Naive thymus-derived CD4-positive, alpha-beta T cell (primary cell): ENCODE results near the gene MAP3K15. TPM values are rescaled to one million over a fixed set of nuclear protein-coding genes. Genes with fewer than 3 reads are reported as not detected.
"Not testable (repeated sequence)": the region's sequence is repeated elsewhere in the genome, so short reads cannot be mapped to it uniquely, and the experiment has no call there.

Experiments
- ATAC-seq: fragments of 150-1000 bp; cut with Tn5 transposase; 2 replicates; pipeline ENCODE4 v1.10.0; 2021; ENCODE audit warnings: mild to moderate bottlenecking, moderate library complexity
- CTCF ChIA-PET: fragments of 350-600 bp; sonication (Branson Sonifier 250); formaldehyde crosslinking; loops from one replicate; lab custom pipeline; 2021; ENCODE audit warnings: antibody characterized with exemption; lab: Charles Lee
- POLR2A ChIA-PET: fragments of 350-600 bp; sonication (Branson Sonifier 250); formaldehyde crosslinking; loops from one replicate; lab custom pipeline; 2021; ENCODE audit warnings: antibody characterized with exemption, inconsistent platforms; lab: Charles Lee
- DNase-seq, 9 donors: peaks; one replicate each; pipeline versions ENCODE4 v3.0.0 to v3.0.0-alpha.2; 2020 to 2022; ENCODE audit warnings: mixed read lengths in 1 of 9
- H3K27ac ChIP-seq: one replicate; pipeline ENCODE4 v1.7.0; 2013; ENCODE audit warnings: mild to moderate bottlenecking, low read depth, low read length, moderate library complexity
- H3K27me3 ChIP-seq, 2 donors: one replicate each; pipeline ENCODE4 v1.7.0; 2013; ENCODE audit warnings: low read length in 2 of 2, mild to moderate bottlenecking in 2 of 2, moderate library complexity in 2 of 2; ENCODE audit not compliant: control insufficient read depth in 2 of 2, insufficient read depth in 2 of 2
- H3K36me3 ChIP-seq, 3 experiments: 1 replicate in 2 of 3; 2 replicates in 1 of 3; pipeline ENCODE4 v1.7.0; 2013; ENCODE audit warnings: low read length in 3 of 3, mild to moderate bottlenecking in 3 of 3, moderate library complexity in 1 of 3; ENCODE audit not compliant: insufficient read depth in 3 of 3, control insufficient read depth in 2 of 3
- H3K4me1 ChIP-seq, 2 donors: one replicate each; pipeline ENCODE4 v1.7.0; 2013; ENCODE audit warnings: low read length in 2 of 2, mild to moderate bottlenecking in 2 of 2, moderate library complexity in 1 of 2; ENCODE audit not compliant: control insufficient read depth in 2 of 2, insufficient read depth in 2 of 2
- H3K4me3 ChIP-seq: 2 replicates; pipeline ENCODE4 v1.7.0; 2013; ENCODE audit warnings: mild to moderate bottlenecking, low read length
- H3K9me3 ChIP-seq, 3 experiments: 1 replicate in 2 of 3; 2 replicates in 1 of 3; pipeline ENCODE4 v1.7.0; 2013; ENCODE audit warnings: low read length in 3 of 3; ENCODE audit not compliant: control insufficient read depth in 2 of 3
- H3K27ac Mint-ChIP-seq, 9 donors: one replicate each; pipeline ENCODE4 v1.8.0; 2020 to 2022; ENCODE audit warnings: mixed read lengths in 9 of 9, mild to moderate bottlenecking in 8 of 9, moderate library complexity in 5 of 9, inconsistent platforms in 2 of 9
- H3K27me3 Mint-ChIP-seq, 5 donors: one replicate each; pipeline ENCODE4 v1.8.0; 2021 to 2022; ENCODE audit warnings: mixed read lengths in 5 of 5, mild to moderate bottlenecking in 1 of 5
- H3K36me3 Mint-ChIP-seq, 5 donors: one replicate each; pipeline ENCODE4 v1.8.0; 2020 to 2022; ENCODE audit warnings: mixed read lengths in 5 of 5, mild to moderate bottlenecking in 3 of 5, inconsistent platforms in 1 of 5
- H3K4me1 Mint-ChIP-seq, 7 donors: one replicate each; pipeline ENCODE4 v1.8.0; 2020 to 2022; ENCODE audit warnings: mixed read lengths in 7 of 7, mild to moderate bottlenecking in 3 of 7, inconsistent platforms in 1 of 7
- H3K4me3 Mint-ChIP-seq, 10 donors: one replicate each; pipeline ENCODE4 v1.8.0; 2020 to 2022; ENCODE audit warnings: mild to moderate bottlenecking in 10 of 10, mixed read lengths in 10 of 10, moderate library complexity in 6 of 10, inconsistent platforms in 2 of 10
- H3K9me3 Mint-ChIP-seq, 11 donors: one replicate each; pipeline ENCODE4 v1.8.0; 2020 to 2022; ENCODE audit warnings: mixed read lengths in 11 of 11, mild to moderate bottlenecking in 4 of 11, inconsistent platforms in 1 of 11, moderate library complexity in 1 of 11
- intact Hi-C, 2 donors: fragments of 100-400 bp; cut with micrococcal nuclease; formaldehyde crosslinking; loops; one replicate each; pipeline ENCODE4 v1.15.1; 2023
- polyA plus RNA-seq, 2 donors: library from polyadenylated mRNA; unstranded; fragments of 300-500 nt; fragmentation: Illumina TruSeq; gene quantifications; one replicate each; pipeline ENCODE4 v1.2.3, GENCODE V29; 2021
- total RNA-seq, 6 experiments: library from RNA in 5 of 6; stranded (reverse) in 5 of 6; gene quantifications; 1 replicate in 5 of 6; 2 replicates in 1 of 6; pipeline ENCODE4 v1.2.3 and lab custom pipeline; 2021 to 2026

The MAP3K15 gene
- total and polyA plus RNA-seq, 7 experiments from 2014 or later: 0.04 to 0.10 TPM; not detected in 5

DNA sequence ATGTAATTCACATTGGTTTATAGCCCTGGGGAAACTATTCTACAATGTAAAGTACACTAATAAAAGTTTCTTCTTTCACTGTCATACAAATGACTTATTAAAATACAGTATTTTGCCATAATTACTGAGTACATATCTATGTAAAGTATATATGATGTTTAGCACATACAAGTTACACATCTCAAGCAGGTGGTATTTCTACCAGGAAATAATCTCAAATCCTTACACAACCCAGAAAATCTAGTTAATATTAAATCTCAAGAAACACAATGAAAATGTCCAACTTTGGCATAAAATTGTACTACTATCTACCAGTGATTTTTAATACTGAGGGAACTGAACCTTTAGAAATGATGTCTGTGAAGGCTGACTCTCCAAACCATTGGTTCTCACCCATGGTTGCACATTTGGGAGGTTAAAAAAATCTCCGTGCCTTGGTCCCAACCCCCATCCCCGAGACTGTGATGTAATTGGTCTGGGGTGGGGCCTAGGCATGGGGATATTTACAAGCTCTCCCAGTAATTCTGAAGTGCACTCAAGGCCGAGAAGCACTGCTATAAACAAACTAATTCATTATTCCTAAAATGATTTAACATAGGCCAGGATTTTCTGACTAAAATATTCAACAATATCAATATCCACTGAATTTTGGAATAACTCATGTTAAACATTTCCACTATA lies 27.6 kb downstream of the MAP3K15 start:
- no peak overlapping the region for H3K27ac Mint-ChIP-seq
- no peaks in the 10 kb centered on the region for H3K36me3 ChIP-seq
- H3K36me3 Mint-ChIP-seq: no peaks in the 10 kb centered on the region
- ATAC-seq (no peak), DNase-seq (no peak)
- no peaks in the 10 kb centered on the region for H3K27me3 ChIP-seq
- no peak overlapping the region for H3K27ac ChIP-seq
- no peaks in the 10 kb centered on the region for H3K9me3 ChIP-seq
- intact Hi-C loops: no loop called here
- no peaks in the 10 kb centered on the region for H3K4me1 ChIP-seq
- H3K9me3 Mint-ChIP-seq: no peaks in the 10 kb centered on the region
- peaks cover 0 to 12% (median 8%) of the 10 kb centered on the region in 7 donors for H3K4me1 Mint-ChIP-seq
- peaks cover 0 to 6% (median 0%) of the 10 kb centered on the region in 5 donors for H3K27me3 Mint-ChIP-seq
- H3K4me3 ChIP-seq: no peak overlapping the region
- CTCF ChIA-PET: no interaction called here
- POLR2A ChIA-PET: no interaction called here
- no peak overlapping the region for H3K4me3 Mint-ChIP-seq

GRCh38 chrX:19479458-19479857 lies 35.9 kb downstream of the MAP3K15 start:
- intact Hi-C loops: no loop called here
- no peaks in the 10 kb centered on the region for H3K4me1 Mint-ChIP-seq

GRCh38 chrX:19468383-19468782 lies 46.9 kb downstream of the MAP3K15 start:
- H3K27me3 Mint-ChIP-seq, H3K4me3 Mint-ChIP-seq, intact Hi-C loops, DNase-seq, H3K27me3 ChIP-seq, ATAC-seq, POLR2A ChIA-PET, H3K9me3 ChIP-seq, H3K36me3 Mint-ChIP-seq, H3K4me3 ChIP-seq, H3K27ac ChIP-seq, CTCF ChIA-PET, H3K36me3 ChIP-seq, H3K27ac Mint-ChIP-seq, H3K4me1 ChIP-seq, H3K4me1 Mint-ChIP-seq: not testable (repeated sequence)
- H3K9me3 Mint-ChIP-seq: peaks cover 0 to 22% (median 8%) of the 10 kb centered on the region in 11 donors

More at GRCh38 chrX:19479458-19479857, 35.9 kb downstream of the MAP3K15 start:
- no peak overlapping the region for H3K4me3 ChIP-seq
- peaks cover 0 to 3% (median 0%) of the 10 kb centered on the region in 11 donors for H3K9me3 Mint-ChIP-seq
- H3K27ac Mint-ChIP-seq: no peak overlapping the region
- H3K27ac ChIP-seq: no peak overlapping the region
- H3K4me3 Mint-ChIP-seq: no peak overlapping the region
- H3K36me3 ChIP-seq: no peaks in the 10 kb centered on the region
- no peaks in the 10 kb centered on the region for H3K9me3 ChIP-seq
- no peaks in the 10 kb centered on the region for H3K27me3 ChIP-seq
- H3K36me3 Mint-ChIP-seq: peaks cover 0 to 2% (median 0%) of the 10 kb centered on the region in 5 donors
- no peak for DNase-seq
- ChIA-PET POLR2A (no interaction called here), CTCF (no interaction called here)
- H3K4me1 ChIP-seq: no peaks in the 10 kb centered on the region
- no peak for ATAC-seq
- H3K27me3 Mint-ChIP-seq: no peaks in the 10 kb centered on the region

GRCh38 chrX:19462879-19463278 lies 52.4 kb downstream of the MAP3K15 start:
- H3K4me3 Mint-ChIP-seq: no peak overlapping the region
- no peak overlapping the region for H3K27ac Mint-ChIP-seq
- Histone ChIP-seq H3K4me1 (no peaks in the 10 kb centered on the region), H3K36me3 (no peaks in the 10 kb centered on the region), H3K27me3 (no peaks in the 10 kb centered on the region), H3K4me3 (no peak overlapping the region), H3K27ac (no peak overlapping the region), H3K9me3 (no peaks in the 10 kb centered on the region)
- no peak for DNase-seq
- H3K4me1 Mint-ChIP-seq: peaks cover 0 to 2% (median 0%) of the 10 kb centered on the region in 7 donors
- ChIA-PET POLR2A (no interaction called here), CTCF (no interaction called here)
- no peak for ATAC-seq
- H3K9me3 Mint-ChIP-seq: peaks cover 0 to 3% (median 0%) of the 10 kb centered on the region in 11 donors
- intact Hi-C loops: no loop called here
- H3K27me3 Mint-ChIP-seq: peaks cover 0 to 5% (median 0%) of the 10 kb centered on the region in 5 donors
- H3K36me3 Mint-ChIP-seq: no peaks in the 10 kb centered on the region

- Mint-ChIP-seq H3K27ac (no peak overlapping the region), H3K4me3 (no peak overlapping the region), H3K9me3 (peaks cover 0 to 3% (median 0%) of the 10 kb centered on the region in 11 donors), H3K4me1 (peaks cover 0 to 2% (median 0%) of the 10 kb centered on the region in 7 donors), H3K36me3 (no peaks in the 10 kb centered on the region), H3K27me3 (peaks cover 0 to 5% (median 0%) of the 10 kb centered on the region in 5 donors)
- ChIA-PET POLR2A (no interaction called here), CTCF (no interaction called here)
- intact Hi-C loops: no loop called here
- H3K9me3 ChIP-seq: no peaks in the 10 kb centered on the region
- H3K36me3 ChIP-seq: no peaks in the 10 kb centered on the region
- no peaks in the 10 kb centered on the region for H3K4me1 ChIP-seq
- no peak for DNase-seq
- ATAC-seq: no peak
- H3K4me3 ChIP-seq: no peak overlapping the region
- H3K27ac ChIP-seq: no peak overlapping the region
- H3K27me3 ChIP-seq: no peaks in the 10 kb centered on the region
Measured at GRCh38 chrX:19462231-19462630, 53.1 kb downstream of the MAP3K15 start.

- no peak for DNase-seq
- Mint-ChIP-seq H3K27me3 (no peaks in the 10 kb centered on the region), H3K36me3 (no peaks in the 10 kb centered on the region), H3K9me3 (no peaks in the 10 kb centered on the region), H3K27ac (no peak overlapping the region), H3K4me3 (no peak overlapping the region), H3K4me1 (no peaks in the 10 kb centered on the region)
- Histone ChIP-seq H3K4me1 (no peaks in the 10 kb centered on the region), H3K9me3 (no peaks in the 10 kb centered on the region), H3K27ac (no peak overlapping the region), H3K4me3 (no peak overlapping the region), H3K36me3 (no peaks in the 10 kb centered on the region), H3K27me3 (no peaks in the 10 kb centered on the region)
- intact Hi-C loops: no loop called here
- CTCF ChIA-PET: no interaction called here
- POLR2A ChIA-PET: no interaction called here
- no peak for ATAC-seq
Measured at GRCh38 chrX:19457662-19458061, 57.6 kb downstream of the MAP3K15 start.

GRCh38 chrX:19448077-19448476 lies 67.2 kb downstream of the MAP3K15 start:
- Histone ChIP-seq H3K27ac (no peak overlapping the region), H3K4me3 (no peak overlapping the region), H3K9me3 (no peaks in the 10 kb centered on the region), H3K27me3 (no peaks in the 10 kb centered on the region), H3K36me3 (no peaks in the 10 kb centered on the region), H3K4me1 (no peaks in the 10 kb centered on the region)
- H3K4me3 Mint-ChIP-seq: no peak overlapping the region
- DNase-seq (no peak), ATAC-seq (no peak)
- peaks cover 0 to 6% (median 3%) of the 10 kb centered on the region in 5 donors for H3K27me3 Mint-ChIP-seq
- ChIA-PET POLR2A (no interaction called here), CTCF (no interaction called here)
- peaks cover 0 to 1% (median 0%) of the 10 kb centered on the region in 11 donors for H3K9me3 Mint-ChIP-seq
- H3K4me1 Mint-ChIP-seq: no peaks in the 10 kb centered on the region
- H3K36me3 Mint-ChIP-seq: no peaks in the 10 kb centered on the region
- H3K27ac Mint-ChIP-seq: no peak overlapping the region
- intact Hi-C loops: no loop called here
